GM20000 (cell line): ENCODE results near the gene KSR2.

Experiments used
- DNase-seq: peaks from one replicate; pipeline ENCODE4 v3.0.0; 2012; ENCODE audit warnings: low spot score
- TF ChIP-seq, protein P1 (sequence below): IDR thresholded peaks from 2 replicates; pipeline ENCODE4 v1.5.1; 2012; ENCODE audit warnings: mild to moderate bottlenecking, control low read depth; ENCODE audit errors: extremely low read depth, missing control alignments

The KSR2 gene

GRCh38 chr12:117968826-117969659 is at the start of gene KSR2:
Gene KSR2 (minus strand): TSS chr12:117968990. CDS start chr12:117968255, 735 bp downstream.
- DNase-seq, result peak; percentile 81
- TF ChIP-seq, protein P1, sequence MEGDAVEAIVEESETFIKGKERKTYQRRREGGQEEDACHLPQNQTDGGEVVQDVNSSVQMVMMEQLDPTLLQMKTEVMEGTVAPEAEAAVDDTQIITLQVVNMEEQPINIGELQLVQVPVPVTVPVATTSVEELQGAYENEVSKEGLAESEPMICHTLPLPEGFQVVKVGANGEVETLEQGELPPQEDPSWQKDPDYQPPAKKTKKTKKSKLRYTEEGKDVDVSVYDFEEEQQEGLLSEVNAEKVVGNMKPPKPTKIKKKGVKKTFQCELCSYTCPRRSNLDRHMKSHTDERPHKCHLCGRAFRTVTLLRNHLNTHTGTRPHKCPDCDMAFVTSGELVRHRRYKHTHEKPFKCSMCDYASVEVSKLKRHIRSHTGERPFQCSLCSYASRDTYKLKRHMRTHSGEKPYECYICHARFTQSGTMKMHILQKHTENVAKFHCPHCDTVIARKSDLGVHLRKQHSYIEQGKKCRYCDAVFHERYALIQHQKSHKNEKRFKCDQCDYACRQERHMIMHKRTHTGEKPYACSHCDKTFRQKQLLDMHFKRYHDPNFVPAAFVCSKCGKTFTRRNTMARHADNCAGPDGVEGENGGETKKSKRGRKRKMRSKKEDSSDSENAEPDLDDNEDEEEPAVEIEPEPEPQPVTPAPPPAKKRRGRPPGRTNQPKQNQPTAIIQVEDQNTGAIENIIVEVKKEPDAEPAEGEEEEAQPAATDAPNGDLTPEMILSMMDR, result no peak

DNA sequence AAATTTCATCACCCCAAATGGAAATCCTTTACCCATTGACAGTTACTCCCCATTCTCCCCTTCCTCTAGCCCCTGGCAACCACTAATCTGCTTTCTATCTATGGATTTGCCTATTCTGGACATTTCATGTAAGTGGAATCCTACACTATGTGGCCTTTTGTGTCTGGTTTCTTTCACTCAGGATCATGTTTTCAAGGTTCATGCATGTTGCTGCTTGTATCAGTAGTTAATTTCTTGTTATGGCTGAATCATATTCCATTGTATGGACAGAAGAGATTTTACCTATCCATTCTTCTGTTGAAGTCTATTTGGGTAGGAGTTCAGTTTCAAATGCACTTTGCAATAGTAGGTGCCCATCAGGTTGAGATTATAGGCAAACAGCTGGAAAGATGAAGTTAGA is 49.1 kb upstream of the KSR2 start:
- TF ChIP-seq, protein P1, result no peak
- no peak for DNase-seq

- DNase-seq, result peak; percentile 98
- TF ChIP-seq, protein P1, result no peak
Observed at GRCh38 chr12:118016424-118017264, 47.9 kb upstream of the KSR2 start, which contains the start of gene RFC5. Gene RFC5 (plus strand): TSS chr12:118016703. CDS start chr12:118016828, 125 bp downstream.

DNA sequence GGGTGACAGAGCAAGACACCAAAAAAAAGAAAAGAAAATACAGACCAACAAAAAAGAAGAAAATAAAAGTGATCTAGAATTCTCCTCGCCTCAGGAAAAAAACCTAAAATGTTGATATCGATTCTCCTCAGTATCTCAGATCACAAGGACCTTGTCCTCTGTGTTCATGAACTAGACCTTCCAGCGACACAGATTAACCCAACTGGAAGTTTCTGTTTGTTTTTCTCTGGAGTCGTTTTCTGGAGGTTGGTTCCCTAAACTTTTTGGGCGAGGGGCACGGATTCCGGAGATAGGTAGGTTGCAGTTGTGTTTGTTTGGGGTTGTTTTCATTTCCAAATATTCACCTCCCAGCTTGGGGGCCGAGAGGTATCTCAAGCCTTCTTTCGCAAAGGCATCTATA is 47.2 kb upstream of the KSR2 start:
- no peak for DNase-seq
- TF ChIP-seq, protein P1, result no peak

GRCh38 chr12:118015306-118015705 is 46.5 kb upstream of the KSR2 start:
- no peak for DNase-seq

DNA sequence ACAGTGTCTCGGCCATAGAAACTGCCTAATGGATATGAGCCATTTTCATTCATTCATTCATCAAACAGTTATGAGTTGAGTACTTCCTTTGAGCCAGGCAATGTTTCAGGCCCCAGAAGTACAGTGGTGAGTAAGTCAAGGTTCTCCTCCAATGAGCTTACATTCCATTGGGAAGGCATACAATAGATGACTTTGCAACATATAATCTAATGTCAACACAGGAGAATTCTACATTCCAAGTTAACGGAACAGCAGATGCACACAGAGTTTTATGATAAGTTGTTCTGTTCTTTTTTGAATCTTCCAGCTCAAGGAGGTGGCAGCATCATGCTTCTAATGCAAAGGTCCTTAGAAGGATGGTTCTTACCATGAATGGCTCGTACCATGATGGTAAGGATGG is 44.5 kb upstream of the KSR2 start:
- no peak for DNase-seq
- TF ChIP-seq, protein P1, result no peak

More at GRCh38 chr12:118015306-118015705, 46.5 kb upstream of the KSR2 start:
- TF ChIP-seq, protein P1, result no peak

DNA sequence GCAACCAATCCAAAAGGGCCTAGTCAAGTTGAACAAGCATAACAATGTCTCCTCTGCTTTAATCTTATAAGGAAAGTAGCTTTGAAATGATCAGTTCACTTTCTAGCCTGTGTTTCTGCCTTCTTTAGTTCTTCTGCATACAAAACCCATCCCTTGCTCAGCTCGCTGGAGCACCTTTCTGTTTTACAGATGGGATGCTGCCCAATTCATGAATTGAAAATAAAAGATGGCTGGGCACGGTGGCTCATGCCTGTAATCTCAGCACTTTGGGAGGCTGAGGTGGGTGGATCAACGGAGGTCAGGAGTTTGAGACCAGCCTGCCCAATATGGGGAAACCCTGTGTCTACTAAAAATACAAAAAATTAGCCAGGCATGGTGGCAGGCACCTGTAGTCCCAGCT is 43.2 kb upstream of the KSR2 start:
- DNase-seq, result no peak
- TF ChIP-seq, protein P1, result no peak
